Hepatocyte (in vitro differentiated cells): ENCODE data around the gene MAD2L2.

ENCODE experiments used
- CTCF ChIP-seq: fragments of 200-600 bp; sonication (generic); IDR thresholded peaks from 2 replicates; pipeline ENCODE4 v1.5.1; 2016; ENCODE audit warnings: antibody characterized with exemption, mild to moderate bottlenecking; ENCODE audit not compliant: poor library complexity
- EZH2 ChIP-seq: fragments of 200-600 bp; sonication (generic); IDR thresholded peaks from 2 replicates; pipeline ENCODE4 v1.6.1; 2016; ENCODE audit warnings: antibody characterized with exemption, mild to moderate bottlenecking, borderline replicate concordance

GRCh38 chr1:11704194-11704529, 23.2 kb upstream of the MAD2L2 start:
- TF ChIP-seq CTCF (no peak), EZH2 (no peak)
